ENCODE results near the gene MAP3K5. TPM values are rescaled to one million over a fixed set of nuclear protein-coding genes. Genes with fewer than 3 reads are reported as not detected.

The MAP3K5 gene
- total RNA-seq, 1 donor from 2014 or later = 1.6 TPM

- H3K4me3 Mint-ChIP-seq (ENCODE audit: unreplicated experiment) = no peak overlapping the region
- no peak overlapping the region for H3K27ac Mint-ChIP-seq (ENCODE audit: unreplicated experiment)
- peaks cover 6% of the 10 kb centered on the region for H3K4me1 Mint-ChIP-seq (ENCODE audit: unreplicated experiment)
- H3K27me3 Mint-ChIP-seq (ENCODE audit: unreplicated experiment) = no peaks in the 10 kb centered on the region
- no peaks in the 10 kb centered on the region for H3K36me3 Mint-ChIP-seq (ENCODE audit: unreplicated experiment)
- no peak for TF ChIP-seq CTCF (IDR thresholded peaks at IDR 0.05)
- no peaks in the 10 kb centered on the region for H3K9me3 Mint-ChIP-seq (ENCODE audit: unreplicated experiment)
- DNase-seq (ENCODE audit: extremely low spot score, unreplicated experiment) = no peak
Measured at GRCh38 chr6:136640132-136640915, 152.0 kb downstream of the MAP3K5 start.

GRCh38 chr6:136639702-136640101 is 152.6 kb downstream of the MAP3K5 start:
- H3K27ac Mint-ChIP-seq (ENCODE audit: unreplicated experiment) = no peak overlapping the region
- H3K4me3 Mint-ChIP-seq (ENCODE audit: unreplicated experiment) = no peak overlapping the region
- no peaks in the 10 kb centered on the region for H3K36me3 Mint-ChIP-seq (ENCODE audit: unreplicated experiment)
- DNase-seq (ENCODE audit: extremely low spot score, unreplicated experiment) = no peak
- H3K27me3 Mint-ChIP-seq (ENCODE audit: unreplicated experiment) = no peaks in the 10 kb centered on the region
- H3K4me1 Mint-ChIP-seq (ENCODE audit: unreplicated experiment) = peaks cover 6% of the 10 kb centered on the region
- H3K9me3 Mint-ChIP-seq (ENCODE audit: unreplicated experiment) = no peaks in the 10 kb centered on the region
- TF ChIP-seq CTCF (IDR thresholded peaks at IDR 0.05) = no peak

- Mint-ChIP-seq H3K27ac (ENCODE audit: unreplicated experiment) (no peak overlapping the region), H3K36me3 (ENCODE audit: unreplicated experiment) (no peaks in the 10 kb centered on the region), H3K27me3 (ENCODE audit: unreplicated experiment) (no peaks in the 10 kb centered on the region), H3K4me3 (ENCODE audit: unreplicated experiment) (no peak overlapping the region), H3K4me1 (ENCODE audit: unreplicated experiment) (peaks cover 4% of the 10 kb centered on the region), H3K9me3 (ENCODE audit: unreplicated experiment) (no peaks in the 10 kb centered on the region)
- no peak for DNase-seq (ENCODE audit: extremely low spot score, unreplicated experiment)
- TF ChIP-seq CTCF (IDR thresholded peaks at IDR 0.05) = no peak
Measured at GRCh38 chr6:136635615-136636014, 156.7 kb downstream of the MAP3K5 start.

- DNase-seq (ENCODE audit: extremely low spot score, unreplicated experiment) = no peak
- H3K4me3 Mint-ChIP-seq (ENCODE audit: unreplicated experiment) = no peak overlapping the region
Measured at GRCh38 chr6:136633355-136633754, 158.9 kb downstream of the MAP3K5 start.

More at GRCh38 chr6:136633355-136633754, 158.9 kb downstream of the MAP3K5 start:
- no peak overlapping the region for H3K27ac Mint-ChIP-seq (ENCODE audit: unreplicated experiment)
- no peaks in the 10 kb centered on the region for H3K4me1 Mint-ChIP-seq (ENCODE audit: unreplicated experiment)
- no peaks in the 10 kb centered on the region for H3K36me3 Mint-ChIP-seq (ENCODE audit: unreplicated experiment)
- no peaks in the 10 kb centered on the region for H3K9me3 Mint-ChIP-seq (ENCODE audit: unreplicated experiment)
- H3K27me3 Mint-ChIP-seq (ENCODE audit: unreplicated experiment) = no peaks in the 10 kb centered on the region
- no peak for TF ChIP-seq CTCF (IDR thresholded peaks at IDR 0.05)

Measured in osteocyte (in vitro differentiated cells).